Esophagus mucosa (tissue), 1 donor: ENCODE results near the gene FTCD. TPM values are rescaled to one million over a fixed set of nuclear protein-coding genes. Genes with fewer than 3 reads are reported as not detected.
A peak's percentile ranks its signal among the peaks of the same experiment; 100 is the strongest.

Experiments used
- ATAC-seq: fragments of 200-7000 bp; cut with Tn5 transposase; one replicate; pipeline ENCODE4 v1.9.1; 2020
- total RNA-seq: library from RNA; stranded (reverse); gene quantifications from one replicate; pipeline ENCODE4 v1.2.4, GENCODE V29; 2023
- donor health status: DM: yes; HTN: yes; CAD: no.

Gene FTCD
- total RNA-seq, 1 donor from 2014 or later, result 0.36 TPM

DNA sequence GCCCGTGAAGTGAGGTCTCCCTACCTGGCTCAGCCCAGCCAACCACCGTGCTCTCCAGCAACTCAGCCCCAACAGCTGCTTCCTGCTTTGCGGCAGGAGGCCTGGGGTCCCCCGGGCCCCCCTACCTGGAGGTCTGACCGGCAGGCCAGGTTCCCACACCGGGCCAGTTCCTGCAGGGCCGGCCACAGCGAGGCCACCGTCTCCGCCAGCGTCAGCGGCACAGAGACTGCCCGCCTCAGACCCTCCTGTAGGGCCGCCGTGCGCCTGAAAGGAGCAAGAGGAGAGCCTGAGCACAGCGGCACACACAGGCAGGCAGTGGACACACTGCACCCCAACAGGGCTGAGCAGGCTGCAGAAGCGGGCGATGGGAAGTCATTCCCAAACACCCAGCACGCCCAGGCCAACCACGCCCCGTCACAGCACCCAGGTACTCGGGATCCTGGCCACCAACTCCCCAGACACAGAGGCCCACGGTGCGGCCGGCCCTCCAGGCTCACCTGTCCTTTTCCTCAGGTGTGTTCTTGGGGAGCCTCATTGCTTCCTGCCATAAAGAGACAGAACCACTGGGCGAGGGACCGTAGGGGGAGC, 16.9 kb downstream of the FTCD start:
- ATAC-seq, result no peak

DNA sequence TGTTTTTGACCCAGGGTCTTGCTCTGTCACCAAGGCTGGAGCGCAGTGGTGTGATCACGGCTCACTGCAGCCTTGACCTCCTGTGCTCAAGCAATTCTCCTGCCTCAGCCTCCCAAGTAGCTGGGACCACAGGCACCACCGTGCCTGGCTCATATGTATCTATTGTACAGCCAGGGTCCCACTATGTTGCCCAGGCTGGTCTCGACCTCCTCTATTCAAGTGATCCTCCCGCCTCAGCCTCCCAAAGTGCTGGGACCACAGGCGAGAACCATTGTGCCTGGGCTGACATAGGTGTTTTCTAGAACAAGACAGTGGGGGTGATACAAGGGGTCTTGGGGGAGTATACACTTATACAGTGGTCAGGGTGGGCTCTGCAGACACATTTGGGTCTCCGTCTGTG, 17.5 kb downstream of the FTCD start:
- ATAC-seq, result no peak

DNA sequence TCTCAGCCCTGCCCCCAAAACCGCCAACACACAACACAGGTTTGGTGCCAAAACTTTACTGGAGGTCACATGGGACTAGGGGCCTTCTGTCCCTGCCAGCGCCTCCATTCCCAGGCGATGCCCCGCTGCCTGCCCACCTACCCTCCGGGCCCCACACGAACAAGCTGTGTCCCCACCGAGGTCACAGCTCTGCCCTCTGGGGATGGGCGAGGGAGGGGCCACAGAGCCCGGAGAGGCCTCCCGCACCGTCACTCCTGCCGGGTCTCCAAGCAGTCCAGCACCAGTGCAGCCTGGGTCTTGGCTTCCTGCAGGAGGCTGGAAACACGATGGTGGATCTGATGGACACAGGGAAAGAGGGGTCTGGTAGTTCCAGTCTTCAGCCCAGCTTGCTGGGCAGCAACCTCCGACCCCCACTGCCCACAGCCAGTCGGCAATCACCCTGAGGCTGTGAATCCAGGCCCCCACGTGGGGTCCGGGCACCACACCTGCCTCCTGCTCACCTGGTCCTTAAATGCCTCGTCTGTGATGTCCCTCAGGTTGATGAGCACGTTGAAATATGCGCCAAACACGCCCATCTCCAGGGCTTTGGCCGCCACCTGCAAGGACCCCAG, 18.5 kb downstream of the FTCD start:
- no peak for ATAC-seq

- ATAC-seq, result no peak
Observed at GRCh38 chr21:46135782-46136395, 19.5 kb downstream of the FTCD start.

DNA sequence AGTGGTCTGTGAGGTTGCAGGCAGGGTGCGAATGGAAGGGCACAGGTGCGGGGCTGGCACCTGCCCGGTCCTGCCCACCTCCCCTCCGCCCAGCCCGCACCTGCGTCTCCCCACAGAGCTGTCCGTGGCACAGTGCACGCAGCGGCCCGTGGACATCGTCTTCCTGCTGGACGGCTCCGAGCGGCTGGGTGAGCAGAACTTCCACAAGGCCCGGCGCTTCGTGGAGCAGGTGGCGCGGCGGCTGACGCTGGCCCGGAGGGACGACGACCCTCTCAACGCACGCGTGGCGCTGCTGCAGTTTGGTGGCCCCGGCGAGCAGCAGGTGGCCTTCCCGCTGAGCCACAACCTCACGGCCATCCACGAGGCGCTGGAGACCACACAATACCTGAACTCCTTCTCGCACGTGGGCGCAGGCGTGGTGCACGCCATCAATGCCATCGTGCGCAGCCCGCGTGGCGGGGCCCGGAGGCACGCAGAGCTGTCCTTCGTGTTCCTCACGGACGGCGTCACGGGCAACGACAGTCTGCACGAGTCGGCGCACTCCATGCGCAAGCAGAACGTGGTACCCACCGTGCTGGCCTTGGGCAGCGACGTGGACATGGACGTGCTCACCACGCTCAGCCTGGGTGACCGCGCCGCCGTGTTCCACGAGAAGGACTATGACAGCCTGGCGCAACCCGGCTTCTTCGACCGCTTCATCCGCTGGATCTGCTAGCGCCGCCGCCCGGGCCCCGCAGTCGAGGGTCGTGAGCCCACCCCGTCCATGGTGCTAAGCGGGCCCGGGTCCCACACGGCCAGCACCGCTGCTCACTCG, 23.3 kb downstream of the FTCD start:
- ATAC-seq, result no peak

DNA sequence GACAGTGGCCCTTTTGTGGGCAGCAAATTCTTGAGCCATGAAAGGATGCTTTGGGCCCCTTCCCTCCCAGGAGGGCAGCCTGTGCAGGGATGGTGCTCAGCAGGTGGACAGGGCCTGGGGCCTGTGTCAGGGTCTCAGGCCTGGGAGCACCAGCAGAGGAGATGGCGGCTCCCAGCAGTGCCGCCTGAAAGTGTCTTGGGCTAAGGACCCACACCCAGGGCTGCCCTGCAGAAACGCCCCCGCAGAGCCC, 23.9 kb downstream of the FTCD start:
- ATAC-seq, result no peak

GRCh38 chr21:46130831-46131587, 24.4 kb downstream of the FTCD start:
- ATAC-seq, result peak; percentile 10

- ATAC-seq, result no peak
Observed at GRCh38 chr21:46129846-46130651, 25.3 kb downstream of the FTCD start.

GRCh38 chr21:46128933-46129571, 26.3 kb downstream of the FTCD start:
- ATAC-seq, result no peak

DNA sequence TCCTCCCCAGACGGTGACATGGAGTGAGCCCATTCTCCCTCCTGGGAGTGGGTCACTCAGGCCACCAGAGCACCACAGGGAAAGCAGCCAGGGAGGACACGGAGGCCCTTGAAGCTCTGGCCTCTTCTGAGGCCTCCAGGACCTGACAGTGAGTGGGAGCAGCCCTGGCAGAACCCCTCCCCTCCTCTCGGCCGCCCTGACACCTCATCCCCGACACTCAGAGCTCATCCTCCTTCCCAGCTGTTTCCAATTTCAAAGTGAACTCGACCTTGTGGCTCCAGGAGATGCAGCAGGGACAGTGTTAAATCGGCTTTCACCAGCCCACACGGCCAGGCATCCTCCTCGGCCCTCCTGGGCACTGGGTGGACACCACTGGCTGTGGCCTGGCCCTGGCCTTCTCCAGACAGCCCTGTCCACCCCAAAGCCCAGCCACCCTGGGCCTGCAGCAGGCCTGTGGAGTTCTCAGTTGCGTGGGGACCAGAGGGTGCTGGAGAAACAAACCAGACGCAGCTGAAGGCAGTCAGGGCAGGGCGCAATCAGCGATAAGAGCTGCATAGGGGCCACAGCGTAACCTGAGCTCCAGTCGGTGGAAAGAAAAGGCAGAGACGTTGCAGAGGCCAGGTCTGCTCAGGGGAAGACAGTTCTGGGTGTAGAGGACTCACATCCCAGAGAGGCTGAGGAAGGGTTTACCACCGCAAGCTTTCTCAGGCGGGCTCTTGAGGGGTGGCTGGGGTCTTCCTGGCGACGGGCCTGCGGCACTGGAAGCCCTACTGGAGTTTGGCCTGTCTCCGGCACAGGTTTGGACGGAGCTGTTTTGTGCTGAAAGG, 27.1 kb downstream of the FTCD start:
- ATAC-seq, result no peak

GRCh38 chr21:46127239-46128105, 27.9 kb downstream of the FTCD start:
- ATAC-seq, result no peak

DNA sequence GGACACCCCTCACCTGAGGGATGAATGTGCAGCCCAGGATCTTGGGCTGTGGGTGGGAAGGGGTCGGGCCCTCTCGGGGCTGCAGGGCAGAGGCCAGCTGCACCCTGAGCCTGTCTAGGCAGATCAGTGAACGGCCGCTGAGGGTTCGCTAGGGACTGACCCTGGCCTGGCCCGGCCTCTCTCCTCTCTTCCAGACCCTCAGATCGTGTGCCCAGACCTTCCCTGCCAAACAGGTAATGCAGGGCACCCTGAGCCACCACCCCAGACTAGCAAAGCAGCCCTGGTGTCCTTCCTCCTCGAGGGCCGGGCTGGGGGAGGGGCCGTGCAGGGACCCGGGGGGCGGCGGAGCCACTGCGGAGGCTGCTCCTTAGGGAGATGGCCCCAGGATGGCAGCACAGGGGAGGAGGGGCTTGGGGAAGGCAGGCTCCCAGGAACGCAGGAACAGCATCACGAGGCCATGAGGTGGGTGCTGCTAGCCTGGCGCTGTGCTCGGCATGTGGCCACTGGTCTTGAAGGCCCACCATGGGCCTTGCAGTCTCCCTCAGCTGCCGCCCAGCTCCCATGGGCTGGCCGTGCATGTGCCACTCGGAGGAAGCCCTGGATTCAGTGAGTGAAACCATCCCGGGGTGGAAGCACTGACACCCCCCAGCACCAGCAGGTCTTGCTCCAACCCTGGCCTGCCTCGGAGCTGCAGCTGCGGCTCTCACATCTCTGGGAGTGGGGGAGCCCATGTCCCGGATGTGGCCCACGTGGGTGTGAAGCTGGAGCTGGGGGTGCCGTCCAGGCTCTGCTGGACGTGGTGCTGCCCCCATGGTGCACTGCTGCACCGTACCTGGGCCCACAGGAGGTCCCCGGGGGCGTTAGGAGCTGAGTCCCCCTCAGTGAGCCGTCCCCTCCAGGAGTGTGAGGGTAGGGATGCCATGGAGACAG, 28.8 kb downstream of the FTCD start:
- ATAC-seq, result no peak

- ATAC-seq, result no peak
Observed at GRCh38 chr21:46125846-46126301, 29.5 kb downstream of the FTCD start.

DNA sequence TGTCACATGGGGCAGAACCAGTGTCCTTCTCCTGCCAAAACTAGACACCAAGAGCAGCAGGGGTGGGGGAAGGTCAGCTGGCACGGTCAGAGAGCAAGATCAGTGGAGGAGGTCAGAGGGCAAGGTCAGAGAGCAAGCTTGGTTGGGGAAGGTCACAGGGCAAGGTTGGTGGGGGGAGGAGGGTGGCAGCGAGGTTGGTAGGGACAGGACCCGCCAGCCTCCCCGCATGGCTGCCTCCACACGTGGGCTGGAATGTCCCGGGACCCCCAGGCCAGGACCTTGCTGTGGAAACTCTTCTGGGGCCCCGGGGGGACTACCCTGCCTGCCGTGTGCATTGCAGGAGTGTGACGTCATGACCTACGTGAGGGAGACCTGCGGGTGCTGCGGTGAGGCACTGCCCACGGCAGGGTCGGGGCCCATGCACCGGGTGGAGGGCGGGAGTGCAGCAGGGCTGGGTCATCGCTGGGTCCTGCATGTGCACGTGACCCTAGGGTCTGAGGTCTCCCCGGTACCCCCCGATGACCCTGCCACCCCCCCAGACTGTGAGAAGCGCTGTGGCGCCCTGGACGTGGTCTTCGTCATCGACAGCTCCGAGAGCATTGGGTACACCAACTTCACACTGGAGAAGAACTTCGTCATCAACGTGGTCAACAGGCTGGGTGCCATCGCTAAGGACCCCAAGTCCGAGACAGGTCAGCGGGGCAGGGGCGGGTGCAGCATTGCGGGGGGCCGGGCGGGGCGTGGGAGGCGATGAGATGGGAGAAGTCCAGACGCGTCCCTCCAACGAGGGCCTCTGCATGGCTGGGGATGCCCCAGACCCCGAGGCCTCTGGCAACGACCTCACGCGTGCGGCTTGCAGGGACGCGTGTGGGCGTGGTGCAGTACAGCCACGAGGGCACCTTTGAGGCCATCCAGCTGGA, 30.2 kb downstream of the FTCD start:
- ATAC-seq, result no peak

GRCh38 chr21:46124083-46124925, 31.1 kb downstream of the FTCD start:
- no peak for ATAC-seq
